Effector CD8-positive, alpha-beta T cell (primary cell): ENCODE results near the gene SBF1.
"Not testable (repeated sequence)": the region's sequence is repeated elsewhere in the genome, so short reads cannot be mapped to it uniquely, and the experiment has no call there.

Source experiments
- DNase-seq: peaks from one replicate; lab custom pipeline; 2025; lab: John Stamatoyannopoulos, UW

The SBF1 gene

DNA sequence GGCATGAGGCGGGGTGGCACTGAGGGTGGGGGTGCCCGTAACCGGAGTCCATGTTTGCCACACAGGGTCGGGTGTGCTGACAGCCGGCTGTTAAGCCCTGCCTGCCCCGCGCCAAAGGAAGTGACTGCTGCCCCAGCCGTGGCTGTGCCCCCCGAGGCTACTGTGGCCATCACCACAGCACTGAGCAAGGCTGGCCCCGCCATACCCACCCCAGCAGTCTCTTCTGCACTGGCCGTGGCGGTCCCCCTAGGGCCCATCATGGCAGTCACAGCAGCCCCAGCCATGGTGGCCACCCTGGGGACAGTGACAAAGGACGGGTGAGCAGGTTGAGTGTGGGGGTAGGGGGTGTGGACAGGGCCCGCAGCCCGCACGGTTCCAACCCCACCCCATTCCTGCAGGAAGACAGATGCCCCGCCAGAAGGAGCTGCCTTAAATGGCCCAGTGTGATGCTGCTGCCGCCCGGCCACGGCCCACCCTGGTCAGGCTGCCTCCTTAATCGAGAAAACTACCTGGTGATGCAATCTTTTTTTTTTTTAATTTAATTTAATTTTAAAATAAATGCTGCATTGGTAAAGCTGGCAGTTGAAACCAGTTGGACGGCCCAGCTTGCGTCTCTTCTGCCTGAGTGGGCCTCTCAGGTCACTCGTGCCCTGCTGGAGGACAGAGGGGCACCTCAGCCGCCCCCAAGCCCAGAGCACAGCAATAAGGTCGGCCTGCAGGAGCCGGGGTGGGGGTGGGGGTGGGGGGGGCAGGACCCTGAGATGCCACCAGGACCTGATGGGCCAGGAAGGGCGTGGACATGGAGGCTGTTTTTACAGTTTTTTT is 30.8 kb downstream of the SBF1 start:
- no peak for DNase-seq

DNA sequence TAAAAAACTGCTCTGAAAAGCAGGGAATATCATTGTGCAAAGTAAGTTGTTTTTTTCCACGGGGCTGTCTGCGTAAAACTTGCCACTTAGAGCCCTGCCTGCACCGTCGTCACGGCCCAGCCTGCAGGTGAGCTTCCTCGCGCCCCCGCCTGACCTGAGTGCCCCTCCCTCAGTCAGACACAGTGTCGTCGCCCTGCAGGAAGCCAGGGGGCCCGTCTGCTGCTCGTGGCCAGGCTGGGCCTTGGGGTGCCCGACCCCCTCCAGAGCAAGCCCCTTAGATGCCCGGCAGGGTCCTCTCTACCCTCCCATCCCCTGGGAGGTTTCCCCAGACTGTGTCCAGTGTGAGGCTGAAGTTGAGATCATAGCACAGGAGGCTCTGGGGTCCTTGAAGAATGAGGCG is 31.6 kb downstream of the SBF1 start:
- DNase-seq: no peak

DNA sequence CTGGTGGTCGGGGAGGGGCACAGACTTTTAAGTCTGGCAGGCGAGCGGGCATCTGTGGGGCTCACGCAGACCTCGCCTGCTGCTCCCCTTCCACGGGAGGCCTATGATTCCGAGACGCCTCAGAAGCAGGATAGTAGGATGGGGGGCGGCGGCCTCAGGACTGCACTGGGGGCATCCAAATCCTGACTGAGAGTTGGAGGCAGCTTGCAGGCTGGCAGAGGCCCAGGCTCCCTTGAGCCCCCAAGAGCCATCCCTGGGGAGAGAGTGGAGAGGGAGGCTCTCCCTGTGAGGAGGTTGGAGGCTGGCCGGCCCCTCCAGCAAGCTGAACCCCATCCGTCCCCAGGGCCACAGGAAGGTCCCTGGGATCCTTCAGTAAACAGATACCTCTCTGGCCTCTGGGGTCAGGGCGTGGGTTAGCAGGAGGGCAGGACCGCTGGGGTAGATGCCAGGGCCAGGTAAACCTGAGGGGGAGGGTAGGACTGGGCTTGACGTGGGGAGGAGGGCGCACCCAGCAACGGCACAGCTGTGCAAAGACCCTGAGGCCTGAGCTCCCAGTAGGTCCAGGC is 33.3 kb downstream of the SBF1 start:
- no peak for DNase-seq

DNA sequence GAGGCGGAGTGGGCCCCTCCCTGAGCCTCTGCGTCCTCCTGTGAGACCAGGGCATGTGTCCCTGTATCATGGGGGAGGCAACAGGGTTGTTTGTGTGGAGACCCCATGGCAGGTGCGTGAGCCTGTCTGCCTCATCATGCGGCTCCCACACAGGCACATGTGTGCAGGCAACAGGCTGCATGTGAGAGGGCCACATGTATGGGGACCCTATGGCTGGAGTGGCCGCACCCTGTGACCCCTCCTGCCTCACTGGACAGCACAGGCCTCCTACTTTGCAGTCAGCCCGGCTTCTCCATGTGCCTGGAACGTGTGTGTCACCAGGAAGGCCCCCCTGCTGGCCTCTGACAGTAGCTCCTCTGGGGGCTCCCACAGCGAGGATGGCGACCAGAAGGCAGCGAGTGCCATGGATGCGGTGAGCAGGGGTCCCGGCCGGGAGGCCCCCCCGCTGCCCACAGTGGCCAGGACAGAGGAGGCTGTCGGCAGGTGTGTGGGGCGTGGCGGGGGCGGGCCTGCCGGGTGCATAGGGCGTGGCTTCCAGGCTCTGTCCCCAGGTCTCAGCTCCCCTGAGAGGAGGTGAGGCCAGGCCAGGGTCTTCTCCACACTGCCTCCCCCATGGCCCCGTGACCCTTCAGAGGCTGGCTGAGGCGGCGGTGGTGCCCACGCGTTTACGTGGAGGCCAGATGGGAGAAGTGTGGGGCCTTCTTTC is 34.1 kb downstream of the SBF1 start:
- no peak for DNase-seq

DNA sequence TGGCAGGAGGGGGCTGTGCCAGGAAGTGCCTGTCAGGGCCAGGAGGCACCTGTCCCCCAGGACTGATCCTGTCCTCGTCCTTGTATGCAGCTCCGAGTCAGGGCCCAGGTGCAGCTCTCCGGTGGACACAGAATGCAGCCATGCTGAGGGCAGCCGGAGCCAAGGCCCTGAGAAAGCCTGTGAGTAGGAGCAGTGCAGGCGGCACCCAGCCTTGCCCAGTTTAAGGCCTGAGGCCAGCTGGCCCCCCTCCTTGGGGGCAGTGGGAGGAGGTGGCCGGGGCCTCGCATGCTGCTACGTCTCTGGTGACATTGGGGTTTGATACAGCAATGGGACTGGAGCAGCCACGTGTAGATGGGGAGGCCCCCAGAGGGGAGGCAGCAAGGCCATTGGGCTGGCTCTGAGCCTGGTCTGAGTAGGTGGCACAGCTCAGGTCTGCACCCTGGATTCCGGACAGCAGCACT is 34.9 kb downstream of the SBF1 start:
- no peak for DNase-seq

DNA sequence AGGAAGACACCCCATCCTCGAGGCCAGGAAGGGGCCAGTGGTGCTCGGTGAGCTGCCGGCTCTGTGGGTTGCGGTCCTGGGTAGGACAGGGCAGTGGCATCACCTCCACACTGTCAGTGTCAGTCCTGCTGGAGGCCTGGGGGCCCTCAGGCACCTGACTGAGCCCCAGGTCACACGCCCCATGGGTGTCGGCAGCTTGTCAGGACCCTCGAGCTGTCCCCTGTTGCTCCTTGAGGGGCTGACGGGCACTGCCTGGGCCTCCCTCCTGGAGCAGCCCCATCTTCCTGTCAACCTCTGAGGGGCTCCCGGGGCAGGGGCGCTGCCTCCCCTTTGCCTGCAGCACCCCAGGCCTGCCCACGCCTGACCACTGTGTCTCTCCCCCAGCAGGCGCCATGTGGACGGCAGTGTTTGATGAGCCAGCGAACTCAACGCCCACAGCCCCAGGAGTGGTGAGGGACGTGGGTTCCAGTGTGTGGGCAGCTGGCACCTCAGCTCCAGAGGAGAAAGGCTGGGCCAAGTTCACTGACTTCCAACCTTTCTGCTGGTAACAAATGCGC is 35.4 kb downstream of the SBF1 start:
- DNase-seq: no peak

DNA sequence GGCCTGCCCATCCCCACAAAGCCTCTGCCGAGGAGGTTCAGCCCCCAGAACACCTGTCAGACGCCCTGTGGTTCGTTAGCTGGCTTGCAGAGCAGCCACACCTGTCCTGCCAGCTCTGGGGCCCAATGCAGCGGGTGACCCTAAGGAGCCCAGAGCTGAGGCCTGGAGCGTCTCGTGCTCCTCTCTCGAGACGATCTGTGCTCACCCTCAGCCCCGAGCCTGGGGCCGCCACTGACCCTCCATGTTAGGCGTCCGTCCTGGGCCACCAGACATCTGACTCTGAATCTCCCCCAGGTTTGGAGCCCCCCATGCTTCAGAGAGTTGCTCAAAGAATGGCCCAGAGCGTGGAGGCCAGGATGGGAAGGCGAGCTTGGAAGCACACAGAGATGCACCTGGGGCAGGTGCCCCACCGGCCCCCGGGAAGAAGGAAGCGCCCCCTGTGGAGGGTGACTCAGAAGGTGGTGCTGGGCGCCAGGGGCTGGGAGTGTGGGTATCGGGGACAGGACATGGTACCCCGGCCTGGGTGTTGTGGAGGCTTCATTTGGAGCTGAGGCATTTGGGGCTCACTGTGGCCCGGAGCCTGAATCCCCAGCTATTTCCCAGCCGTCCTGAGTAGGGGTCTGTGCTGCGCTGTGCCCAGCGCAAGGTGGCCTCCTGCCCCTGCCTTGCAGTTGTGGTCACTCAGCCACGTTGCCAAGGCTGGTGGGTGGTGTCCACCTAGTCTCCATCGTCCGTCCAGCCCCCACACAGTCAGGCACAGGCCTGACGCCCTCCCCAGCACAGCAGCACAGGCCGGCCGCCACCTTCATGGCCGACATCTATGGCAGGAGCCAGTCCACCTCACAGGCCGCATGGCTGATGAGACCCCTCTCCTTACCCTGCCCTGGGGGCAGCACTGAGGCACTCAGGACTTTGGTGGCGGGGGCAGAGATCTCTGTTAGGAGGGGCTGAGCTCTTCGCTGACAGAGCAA is 36.2 kb downstream of the SBF1 start:
- DNase-seq: no peak

DNA sequence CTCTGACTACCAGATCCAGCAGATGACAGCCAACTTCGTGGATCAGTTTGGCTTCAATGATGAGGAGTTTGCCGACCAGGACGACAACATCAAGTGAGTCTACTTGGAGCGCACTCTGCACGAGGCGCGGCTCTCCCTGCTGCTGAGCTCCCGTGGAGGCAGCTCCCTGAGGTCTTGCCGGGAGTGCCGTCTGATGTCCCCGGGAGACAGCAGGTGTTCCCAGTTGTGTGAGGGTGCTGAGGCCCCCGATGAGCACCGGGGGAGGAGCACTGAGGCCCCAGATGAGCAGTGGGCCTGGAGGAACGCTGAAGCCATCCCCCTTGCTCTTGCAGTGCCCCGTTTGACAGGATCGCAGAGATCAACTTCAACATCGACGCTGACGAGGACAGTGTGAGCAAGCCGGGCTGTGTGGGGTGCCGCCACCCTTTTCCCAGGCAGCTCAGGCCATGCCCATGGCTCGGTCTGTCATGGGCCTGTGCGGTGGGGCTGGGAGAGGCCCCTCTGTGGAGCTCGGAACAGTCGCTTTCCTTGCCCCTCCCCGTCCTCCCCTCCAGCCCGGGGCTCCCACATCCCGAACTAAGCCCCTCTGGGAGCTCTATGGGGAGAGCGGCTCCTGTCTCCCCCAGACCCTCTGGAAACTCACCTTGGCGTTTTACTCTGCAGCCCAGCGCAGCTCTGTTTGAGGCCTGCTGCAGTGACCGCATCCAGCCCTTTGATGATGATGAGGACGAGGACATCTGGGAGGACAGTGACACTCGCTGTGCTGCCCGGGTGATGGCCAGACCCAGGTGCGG is 37.1 kb downstream of the SBF1 start:
- DNase-seq: no peak

DNA sequence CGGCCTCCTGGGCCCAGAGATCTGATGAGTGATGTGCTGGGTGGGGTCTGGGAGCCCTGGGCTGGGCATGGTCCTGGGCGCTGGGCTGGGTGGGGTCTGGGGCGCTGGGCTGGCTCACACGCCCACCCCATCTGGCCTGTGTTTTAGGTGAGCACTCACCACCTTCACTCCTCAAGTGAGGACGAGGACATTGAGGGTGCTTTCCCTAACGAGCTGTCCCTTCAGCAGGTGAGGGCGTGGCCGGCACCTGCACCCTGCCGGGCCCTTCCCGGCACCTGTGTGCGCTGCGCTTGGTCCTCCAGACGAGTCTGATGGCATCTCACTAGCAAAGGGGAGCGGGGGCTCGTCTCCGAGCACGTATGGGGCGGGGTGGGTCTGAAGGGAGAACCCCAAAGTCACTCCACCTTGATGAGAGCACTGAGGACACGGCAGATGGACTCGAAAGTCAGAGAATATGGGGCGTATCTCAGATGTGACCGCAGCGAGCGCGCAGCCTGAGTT is 37.9 kb downstream of the SBF1 start:
- DNase-seq: no peak

DNA sequence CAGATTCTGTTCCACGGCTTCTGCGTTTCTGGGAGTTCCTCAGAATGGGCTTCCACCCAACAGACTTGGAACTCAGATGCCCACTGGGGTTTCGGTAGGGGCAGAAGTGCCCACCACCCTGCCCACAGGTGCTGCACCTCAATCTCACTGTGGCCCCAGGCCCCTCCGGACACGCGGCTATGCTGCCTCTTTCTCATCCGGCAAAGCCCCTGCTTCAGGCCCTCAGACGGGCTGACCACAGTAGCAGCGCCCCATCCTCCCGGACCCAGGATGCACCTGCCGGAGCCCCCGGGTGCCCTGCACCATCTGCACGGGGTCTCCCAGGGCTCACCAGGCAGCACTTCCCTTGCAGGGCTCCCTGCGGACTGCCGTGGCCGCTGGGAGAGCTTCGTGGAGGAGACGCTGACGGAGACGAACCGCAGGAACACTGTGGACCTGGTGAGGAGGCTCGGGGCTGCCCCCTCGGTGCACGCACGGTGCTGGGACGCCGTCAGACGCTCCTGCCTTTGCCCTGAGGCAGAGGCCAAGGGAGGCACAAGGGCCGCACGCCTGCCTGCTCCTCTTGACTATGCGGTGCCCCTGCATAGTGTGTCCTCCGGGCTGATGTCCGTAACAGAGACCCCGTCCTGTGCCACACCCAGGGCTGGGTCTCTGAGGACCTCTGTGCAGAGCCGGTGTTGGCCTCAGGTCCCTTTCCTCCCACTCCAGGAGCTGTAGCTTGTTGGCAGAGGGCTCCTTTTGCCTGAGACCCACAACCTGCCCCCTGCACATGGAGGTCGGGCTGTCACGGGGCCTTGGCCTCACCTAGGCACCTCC is 38.6 kb downstream of the SBF1 start:
- no peak for DNase-seq

DNA sequence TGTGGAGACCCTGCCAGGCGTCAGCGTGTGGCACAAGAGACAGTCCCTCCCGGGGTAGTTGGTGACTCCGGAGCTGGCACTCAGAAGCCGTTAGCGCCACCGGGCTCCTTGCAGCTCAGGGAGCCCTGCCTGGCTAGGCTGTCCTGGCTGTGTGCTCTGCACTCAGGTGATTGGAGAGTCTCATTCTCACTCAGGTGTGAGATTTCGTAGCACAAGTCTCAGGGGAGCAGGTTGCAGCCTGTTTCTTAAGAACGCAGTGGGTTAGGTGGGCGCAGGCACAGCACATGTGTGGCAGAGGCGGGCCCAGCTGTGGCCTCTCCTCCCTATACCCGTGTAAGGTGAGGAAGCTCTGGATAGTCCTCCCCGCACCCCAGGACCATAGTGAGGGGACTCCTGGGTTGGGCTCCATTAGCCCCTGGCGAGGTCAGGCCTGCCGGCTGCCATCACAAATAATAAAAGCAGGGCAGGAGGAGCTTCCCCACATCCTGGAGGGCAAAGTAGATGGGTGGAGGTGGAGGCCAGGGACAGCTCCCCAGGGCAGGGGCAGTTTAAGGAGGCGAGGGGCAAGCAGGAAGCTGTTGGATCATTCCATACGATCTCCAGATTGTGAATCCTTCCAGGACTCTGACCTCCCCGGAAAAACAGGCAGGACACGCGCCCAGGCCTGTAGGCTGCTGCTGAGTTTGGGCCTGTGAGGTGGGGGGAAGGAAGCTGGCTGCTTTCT is 39.4 kb downstream of the SBF1 start:
- no peak for DNase-seq

DNA sequence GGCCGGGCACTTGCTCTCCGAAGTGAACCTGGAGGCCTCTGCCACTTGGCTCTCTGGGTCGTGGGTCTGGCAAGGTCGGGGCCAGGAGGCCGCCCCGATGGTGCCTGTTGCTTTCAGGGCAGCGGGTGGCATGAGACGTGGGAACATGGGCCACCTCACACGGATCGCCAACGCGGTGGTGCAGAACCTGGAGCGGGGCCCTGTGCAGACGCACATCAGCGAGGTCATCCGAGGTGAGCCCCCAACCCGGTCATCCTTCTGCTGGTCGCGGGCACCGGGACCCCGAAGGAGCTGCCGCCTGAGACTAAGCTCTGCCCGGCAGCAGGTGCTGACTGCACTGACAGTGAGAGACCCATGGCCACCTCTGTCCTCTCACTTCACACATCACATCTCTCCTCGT is 40.0 kb downstream of the SBF1 start:
- DNase-seq: no peak

DNA sequence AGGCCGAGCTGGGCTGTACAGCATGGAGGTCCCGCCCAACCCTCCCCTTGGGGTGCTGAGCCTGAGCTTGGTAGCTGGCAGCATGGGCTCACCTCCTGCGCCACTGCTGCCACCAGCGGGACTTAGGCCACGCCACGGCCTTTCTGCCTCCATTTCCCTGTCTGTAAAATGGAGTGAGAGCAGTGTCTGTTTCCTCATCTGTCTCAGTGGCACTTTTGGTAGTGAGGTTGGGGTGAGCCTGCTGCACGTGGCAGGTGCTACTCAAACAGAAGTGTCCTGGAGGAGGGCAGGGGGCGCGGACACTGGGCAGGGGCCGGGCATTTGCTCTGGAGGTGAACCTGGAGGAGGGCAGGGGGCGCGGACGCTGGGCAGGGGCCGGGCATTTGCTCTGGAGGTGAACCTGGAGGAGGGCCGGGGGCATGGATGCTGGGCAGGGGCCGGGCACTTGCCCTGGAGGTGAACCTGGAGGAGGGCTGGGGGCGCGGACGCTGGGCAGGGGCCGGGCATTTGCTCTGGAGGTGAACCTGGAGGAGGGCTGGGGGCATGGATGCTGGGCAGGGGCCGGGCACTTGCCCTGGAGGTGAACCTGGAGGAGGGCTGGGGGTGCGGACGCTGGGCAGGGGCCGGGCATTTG is 41.8 kb downstream of the SBF1 start:
- not testable (repeated sequence) for DNase-seq

DNA sequence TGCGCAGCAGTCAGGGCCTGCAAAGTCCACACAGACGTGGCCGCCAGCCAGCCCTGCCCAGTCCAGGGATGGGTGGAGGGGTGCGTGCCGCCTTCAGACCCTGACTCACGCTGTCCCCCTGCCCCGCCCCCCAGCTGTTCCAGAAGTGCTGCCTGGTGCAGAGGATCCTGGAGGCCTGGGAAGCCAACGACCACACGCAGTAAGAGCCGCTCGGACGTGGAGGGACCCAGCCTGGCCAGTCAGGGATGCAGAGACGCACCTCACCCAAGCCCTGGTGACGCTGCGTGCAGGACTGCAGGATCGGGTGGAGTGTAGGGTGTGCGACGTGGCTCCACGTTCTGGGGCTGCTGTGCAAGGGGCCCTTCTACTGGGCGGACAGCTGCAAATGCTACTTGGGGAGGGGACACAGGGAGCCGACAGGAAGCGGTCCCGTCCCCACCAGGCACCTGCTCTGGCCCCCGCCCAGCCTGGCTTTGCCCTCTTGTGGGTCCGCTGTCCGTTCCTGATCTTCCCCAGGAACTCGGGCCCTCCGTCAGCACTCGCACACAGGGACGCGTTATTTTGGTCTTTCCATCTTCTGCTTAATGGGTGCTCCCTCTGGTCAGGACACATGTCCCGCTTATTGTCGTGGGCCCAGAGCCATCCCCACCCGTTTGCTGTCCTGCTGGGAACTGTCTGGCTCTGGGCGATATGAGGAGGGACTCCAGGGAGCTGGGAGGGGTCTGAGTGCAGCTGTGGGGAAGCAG is 42.5 kb downstream of the SBF1 start:
- no peak for DNase-seq

DNA sequence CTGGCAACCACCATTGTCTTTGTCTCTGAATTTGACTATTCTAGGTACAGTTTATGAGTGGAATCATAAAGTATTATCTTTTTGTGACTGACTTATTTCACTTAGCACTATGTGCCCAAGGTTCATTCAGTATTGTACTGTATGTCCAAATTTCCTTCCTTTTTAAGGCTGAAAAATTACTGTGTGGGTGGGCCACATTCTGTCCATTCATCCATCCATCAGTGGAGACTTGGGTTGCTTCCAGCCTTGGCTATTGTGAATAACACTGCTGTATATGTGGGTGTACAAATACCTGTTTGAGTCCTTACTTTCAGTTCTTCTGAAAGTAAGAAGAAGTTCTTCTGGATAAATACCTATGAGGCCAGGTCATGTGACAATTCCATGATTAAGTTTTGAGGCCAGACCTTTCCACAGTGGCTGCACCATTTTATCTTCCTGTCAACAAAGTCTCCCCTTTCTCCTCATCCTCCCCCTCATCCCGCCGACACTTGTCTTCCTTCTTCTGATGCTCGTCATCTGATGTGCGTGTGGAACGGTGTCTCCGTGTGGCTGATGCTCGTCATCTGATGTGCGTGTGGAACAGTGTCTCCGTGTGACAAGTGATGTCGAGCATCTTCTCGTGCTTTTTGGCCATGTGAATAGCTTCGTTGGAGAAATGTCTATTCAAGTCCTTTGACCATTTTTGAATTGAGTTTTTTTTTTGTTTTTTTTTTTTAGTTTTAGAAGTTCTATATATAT is 49.5 kb downstream of the SBF1 start:
- DNase-seq: no peak

DNA sequence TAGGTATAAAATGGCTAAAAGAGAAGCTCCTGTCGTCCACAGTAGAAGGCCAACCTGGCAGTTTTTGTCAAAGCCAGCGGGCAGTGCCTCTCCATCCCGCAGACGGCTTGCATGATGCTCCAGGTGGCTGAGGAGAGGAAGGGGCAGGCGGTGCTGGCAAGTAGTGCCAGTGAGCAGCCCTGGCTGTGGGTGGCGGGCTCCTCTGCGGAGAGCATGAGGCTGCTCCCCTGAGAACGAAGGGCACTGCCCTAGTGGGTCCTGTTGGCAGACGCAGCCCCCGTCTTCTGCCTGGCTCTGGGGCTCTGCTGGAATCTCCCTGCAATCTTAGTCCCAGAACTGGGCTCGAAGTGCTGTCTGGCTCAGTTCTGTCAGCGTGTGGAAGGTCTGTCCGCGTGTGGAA is 50.9 kb downstream of the SBF1 start:
- no peak for DNase-seq
